GM12891 (cell line): ENCODE data around the gene SCN4A.
"Not testable (repeated sequence)": the region's sequence is repeated elsewhere in the genome, so short reads cannot be mapped to it uniquely, and the experiment has no call there.

Experiments used
- POLR2A ChIP-seq: IDR thresholded peaks from 2 replicates; pipeline ENCODE4 v1.6.1; 2011; ENCODE audit warnings: low read depth, low read length, control low read depth
- POLR2AphosphoS5 ChIP-seq: IDR thresholded peaks from 2 replicates; pipeline ENCODE4 v1.6.1; 2011; ENCODE audit warnings: low read depth, low read length, control low read depth
- TAF1 ChIP-seq: IDR thresholded peaks from 2 replicates; pipeline ENCODE4 v1.6.1; 2011; ENCODE audit warnings: low read depth, low read length, control low read depth

GRCh38 chr17:63889026-63889848, 83.5 kb downstream of the SCN4A start:
- not testable (repeated sequence) for TF ChIP-seq POLR2A, POLR2AphosphoS5, TAF1
